ENCODE results near the gene DNMBP. TPM values are rescaled to one million over a fixed set of nuclear protein-coding genes. Genes with fewer than 3 reads are reported as not detected.

Gene DNMBP
- total RNA-seq, 1 donor: 13.0 TPM

DNA sequence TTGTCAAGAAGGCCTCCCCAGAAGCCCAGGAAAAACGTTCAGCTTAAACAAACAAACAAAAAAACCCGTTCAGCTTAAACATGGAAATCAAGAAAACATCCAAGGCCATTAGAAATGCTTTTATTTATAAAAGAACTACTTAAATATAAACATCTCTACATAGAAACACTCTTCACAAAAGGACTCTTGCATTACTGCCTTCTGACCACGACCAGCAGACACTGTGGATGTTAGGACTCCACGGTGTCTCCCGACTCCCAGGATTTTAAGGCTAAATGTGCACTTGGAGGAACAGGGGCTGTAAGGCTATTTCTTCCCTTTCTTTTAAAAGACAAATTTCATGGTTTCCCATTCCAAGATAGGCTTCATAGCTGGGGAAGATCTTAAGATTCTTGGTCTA, 134.3 kb downstream of the DNMBP start:
- Histone ChIP-seq H3K9me3 (ENCODE audit: low read depth, low read length) (no peaks in the 10 kb centered on the region), H3K36me3 (ENCODE audit: insufficient read depth, low read length) (peaks cover 61% of the 10 kb centered on the region), H3K27ac (ENCODE audit: low read depth, low read length) (no peak overlapping the region), H2AFZ (ENCODE audit: low read length) (no peak overlapping the region), H4K20me1 (ENCODE audit: insufficient read depth, low read length) (no peaks in the 10 kb centered on the region), H3K27me3 (ENCODE audit: insufficient read depth, low read length) (no peaks in the 10 kb centered on the region), H3K79me2 (ENCODE audit: insufficient read depth, low read length) (no peaks in the 10 kb centered on the region), H3K4me3 (ENCODE audit: insufficient read depth, low read length) (no peak overlapping the region), H3K4me1 (ENCODE audit: insufficient read depth, low read length) (no peaks in the 10 kb centered on the region), H3K4me2 (ENCODE audit: insufficient read depth, low read length) (no peak overlapping the region)
- TF ChIP-seq, protein P1, sequence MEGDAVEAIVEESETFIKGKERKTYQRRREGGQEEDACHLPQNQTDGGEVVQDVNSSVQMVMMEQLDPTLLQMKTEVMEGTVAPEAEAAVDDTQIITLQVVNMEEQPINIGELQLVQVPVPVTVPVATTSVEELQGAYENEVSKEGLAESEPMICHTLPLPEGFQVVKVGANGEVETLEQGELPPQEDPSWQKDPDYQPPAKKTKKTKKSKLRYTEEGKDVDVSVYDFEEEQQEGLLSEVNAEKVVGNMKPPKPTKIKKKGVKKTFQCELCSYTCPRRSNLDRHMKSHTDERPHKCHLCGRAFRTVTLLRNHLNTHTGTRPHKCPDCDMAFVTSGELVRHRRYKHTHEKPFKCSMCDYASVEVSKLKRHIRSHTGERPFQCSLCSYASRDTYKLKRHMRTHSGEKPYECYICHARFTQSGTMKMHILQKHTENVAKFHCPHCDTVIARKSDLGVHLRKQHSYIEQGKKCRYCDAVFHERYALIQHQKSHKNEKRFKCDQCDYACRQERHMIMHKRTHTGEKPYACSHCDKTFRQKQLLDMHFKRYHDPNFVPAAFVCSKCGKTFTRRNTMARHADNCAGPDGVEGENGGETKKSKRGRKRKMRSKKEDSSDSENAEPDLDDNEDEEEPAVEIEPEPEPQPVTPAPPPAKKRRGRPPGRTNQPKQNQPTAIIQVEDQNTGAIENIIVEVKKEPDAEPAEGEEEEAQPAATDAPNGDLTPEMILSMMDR (IDR thresholded peaks at IDR 0.05; ENCODE audit: extremely low read depth, low read depth, low read length): no peak
- DNase-seq (ENCODE audit: insufficient read length, low spot score, missing footprints): no peak

DNA sequence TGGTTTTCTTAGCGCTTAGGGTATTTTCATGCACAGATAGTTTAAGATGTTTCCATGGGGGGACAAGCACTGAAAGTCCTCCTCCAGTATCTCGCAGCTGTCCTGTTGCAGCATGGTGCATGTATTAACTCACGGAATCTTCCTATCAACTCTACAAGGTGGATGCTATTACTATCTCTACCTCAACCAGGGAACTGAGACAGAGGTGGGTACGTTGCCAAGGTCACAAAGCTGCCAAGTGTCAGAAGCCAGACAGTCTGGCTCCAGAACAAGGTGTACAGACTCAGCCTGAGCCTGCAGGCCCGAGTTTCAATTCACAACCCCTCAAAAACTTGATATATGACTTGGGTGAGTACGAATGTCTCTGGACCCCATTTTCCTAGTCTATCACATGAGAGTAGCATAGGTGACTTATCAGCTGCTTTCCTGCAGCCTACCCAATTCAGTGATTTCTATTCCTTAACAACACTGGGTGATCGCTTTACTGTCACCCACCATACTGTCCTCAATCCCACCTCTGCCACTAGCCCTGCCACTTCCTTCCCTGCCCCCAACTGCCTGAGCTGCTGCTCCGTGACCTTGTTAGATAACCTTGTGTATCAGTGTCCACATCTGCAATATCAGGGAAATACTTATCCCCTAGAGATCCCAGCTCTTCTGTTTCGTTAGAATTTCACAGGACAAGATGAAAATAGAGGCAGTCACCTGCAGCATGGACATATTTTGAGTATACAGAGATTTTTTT, 135.2 kb downstream of the DNMBP start:
- TF ChIP-seq, protein P1 (IDR thresholded peaks at IDR 0.05; ENCODE audit: extremely low read depth, low read depth, low read length): no peak
- Histone ChIP-seq H3K4me3 (ENCODE audit: insufficient read depth, low read length) (no peak overlapping the region), H3K9me3 (ENCODE audit: low read depth, low read length) (no peaks in the 10 kb centered on the region), H3K79me2 (ENCODE audit: insufficient read depth, low read length) (no peaks in the 10 kb centered on the region), H3K36me3 (ENCODE audit: insufficient read depth, low read length) (peaks cover 51% of the 10 kb centered on the region), H2AFZ (ENCODE audit: low read length) (no peak overlapping the region), H4K20me1 (ENCODE audit: insufficient read depth, low read length) (no peaks in the 10 kb centered on the region), H3K27me3 (ENCODE audit: insufficient read depth, low read length) (no peaks in the 10 kb centered on the region), H3K4me2 (ENCODE audit: insufficient read depth, low read length) (no peak overlapping the region), H3K27ac (ENCODE audit: low read depth, low read length) (no peak overlapping the region), H3K4me1 (ENCODE audit: insufficient read depth, low read length) (peaks cover 7% of the 10 kb centered on the region)
- no peak for DNase-seq (ENCODE audit: insufficient read length, low spot score, missing footprints)

DNA sequence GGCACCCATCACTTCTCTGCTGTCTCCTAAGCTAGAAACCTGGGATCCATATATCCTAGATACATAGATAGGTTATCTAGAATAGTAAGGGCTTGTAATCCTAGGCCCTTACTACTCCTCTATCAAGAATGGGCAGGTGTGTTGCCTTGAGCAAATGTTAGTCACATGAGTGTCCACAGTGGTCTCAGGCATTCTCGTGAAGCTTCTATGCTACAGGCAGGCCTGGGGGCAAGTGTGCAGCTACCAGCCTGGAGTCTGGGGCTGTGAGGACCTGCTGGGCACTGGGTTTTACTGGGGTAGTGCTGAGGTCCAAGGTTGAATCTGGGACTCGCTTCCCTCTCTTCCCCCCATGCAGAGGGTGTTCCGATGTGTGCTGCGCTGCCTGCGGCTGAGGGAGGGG, 135.9 kb downstream of the DNMBP start:
- Histone ChIP-seq H3K4me3 (ENCODE audit: insufficient read depth, low read length) (no peak overlapping the region), H3K27me3 (ENCODE audit: insufficient read depth, low read length) (no peaks in the 10 kb centered on the region), H3K27ac (ENCODE audit: low read depth, low read length) (no peak overlapping the region), H3K79me2 (ENCODE audit: insufficient read depth, low read length) (no peaks in the 10 kb centered on the region), H2AFZ (ENCODE audit: low read length) (no peak overlapping the region), H4K20me1 (ENCODE audit: insufficient read depth, low read length) (no peaks in the 10 kb centered on the region), H3K4me1 (ENCODE audit: insufficient read depth, low read length) (peaks cover 7% of the 10 kb centered on the region), H3K36me3 (ENCODE audit: insufficient read depth, low read length) (peaks cover 46% of the 10 kb centered on the region), H3K9me3 (ENCODE audit: low read depth, low read length) (no peaks in the 10 kb centered on the region), H3K4me2 (ENCODE audit: insufficient read depth, low read length) (no peak overlapping the region)
- TF ChIP-seq, protein P1 (IDR thresholded peaks at IDR 0.05; ENCODE audit: extremely low read depth, low read depth, low read length): no peak
- DNase-seq (ENCODE audit: insufficient read length, low spot score, missing footprints): no peak

DNA sequence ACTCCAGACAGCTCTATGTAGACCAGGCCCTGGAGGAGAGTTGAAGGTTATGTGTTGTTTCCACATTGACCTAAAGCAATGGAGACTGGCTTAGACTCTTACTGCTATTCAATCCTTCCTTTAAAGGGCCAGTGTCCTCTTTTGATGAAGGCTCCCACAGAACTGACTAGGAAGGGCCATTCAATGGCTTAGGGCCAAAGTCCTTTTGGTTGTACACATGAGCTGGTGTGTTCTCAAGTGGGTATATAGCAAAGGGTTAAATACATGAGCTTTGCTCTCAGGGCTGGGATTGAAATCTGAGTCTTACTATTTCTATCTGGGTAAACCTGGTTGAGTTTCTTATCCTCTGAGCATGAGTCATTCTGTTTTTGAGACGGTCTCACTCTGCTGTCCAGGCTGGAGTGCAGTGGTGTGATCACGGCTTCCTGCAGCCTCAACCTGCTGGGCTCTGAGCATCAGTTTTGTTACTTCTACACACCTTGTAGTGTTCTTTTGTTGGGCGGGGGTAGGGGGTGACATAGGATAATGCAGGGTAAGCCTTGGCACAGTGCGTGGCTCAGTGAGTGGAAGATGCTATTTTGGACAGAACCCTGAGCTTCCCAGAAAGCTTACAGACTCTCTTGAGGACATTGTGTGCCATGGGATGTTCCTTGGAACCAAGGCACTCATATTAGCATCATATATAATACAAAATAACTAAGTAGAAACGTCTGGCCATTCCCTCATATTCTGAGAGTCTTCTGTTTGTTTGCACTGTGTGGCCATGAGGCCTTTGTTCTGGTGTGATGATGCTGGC, 137.2 kb downstream of the DNMBP start:
- Histone ChIP-seq H3K27ac (ENCODE audit: low read depth, low read length) (no peak overlapping the region), H3K36me3 (ENCODE audit: insufficient read depth, low read length) (peaks cover 34% of the 10 kb centered on the region), H4K20me1 (ENCODE audit: insufficient read depth, low read length) (no peaks in the 10 kb centered on the region), H3K4me1 (ENCODE audit: insufficient read depth, low read length) (peaks cover 7% of the 10 kb centered on the region), H3K4me3 (ENCODE audit: insufficient read depth, low read length) (no peak overlapping the region), H3K27me3 (ENCODE audit: insufficient read depth, low read length) (no peaks in the 10 kb centered on the region), H3K79me2 (ENCODE audit: insufficient read depth, low read length) (no peaks in the 10 kb centered on the region), H3K4me2 (ENCODE audit: insufficient read depth, low read length) (no peak overlapping the region), H3K9me3 (ENCODE audit: low read depth, low read length) (no peaks in the 10 kb centered on the region), H2AFZ (ENCODE audit: low read length) (no peak overlapping the region)
- DNase-seq (ENCODE audit: insufficient read length, low spot score, missing footprints): no peak
- TF ChIP-seq, protein P1 (IDR thresholded peaks at IDR 0.05; ENCODE audit: extremely low read depth, low read depth, low read length): no peak

All from osteoblast (primary cell).